Liver (tissue), 9 donors: ENCODE measurements around the gene EXOC6B. TPM values are rescaled to one million over a fixed set of nuclear protein-coding genes. Genes with fewer than 3 reads are reported as not detected.

Experiments used
- DNase-seq: peaks from one replicate; pipeline ENCODE4 v3.0.0-alpha.2; 2017; ENCODE audit warnings: low spot score
- H3K27ac ChIP-seq, 2 donors: one replicate each; pipeline ENCODE4 v1.7.0; 2013; ENCODE audit warnings: inconsistent platforms in 2 of 2, low read length in 2 of 2, control low read depth in 1 of 2, low read depth in 1 of 2, mild to moderate bottlenecking in 1 of 2
- H3K27me3 ChIP-seq, 4 donors: one replicate each; pipeline versions ENCODE4 v1.6.1 to v1.7.0; 2013; ENCODE audit warnings: low read length in 3 of 4, inconsistent platforms in 1 of 4, mild to moderate bottlenecking in 1 of 4, moderate library complexity in 1 of 4; ENCODE audit not compliant: control insufficient read depth in 4 of 4, insufficient read depth in 4 of 4
- H3K36me3 ChIP-seq, 4 donors: one replicate each; pipeline versions ENCODE4 v1.6.1 to v1.7.0; 2013; ENCODE audit warnings: low read length in 3 of 4, mild to moderate bottlenecking in 3 of 4, low read depth in 1 of 4, moderate library complexity in 1 of 4; ENCODE audit not compliant: control insufficient read depth in 4 of 4, insufficient read depth in 3 of 4
- H3K4me1 ChIP-seq, 4 donors: one replicate each; pipeline versions ENCODE4 v1.6.1 to v1.7.0; 2013; ENCODE audit warnings: low read length in 3 of 4, mild to moderate bottlenecking in 3 of 4, moderate library complexity in 1 of 4; ENCODE audit not compliant: control insufficient read depth in 4 of 4, insufficient read depth in 4 of 4
- H3K4me3 ChIP-seq, 3 donors: one replicate each; pipeline versions ENCODE4 v1.6.1 to v1.7.0; 2013; ENCODE audit warnings: low read length in 3 of 3, control low read depth in 1 of 3, low read depth in 1 of 3, mild to moderate bottlenecking in 1 of 3
- H3K9ac ChIP-seq, 2 donors: one replicate each; pipeline ENCODE4 v1.7.0; 2013; ENCODE audit warnings: low read length in 2 of 2, mild to moderate bottlenecking in 2 of 2, moderate library complexity in 2 of 2, control low read depth in 1 of 2, low read depth in 1 of 2
- H3K9me3 ChIP-seq, 4 donors: one replicate each; pipeline versions ENCODE4 v1.6.1 to v1.7.0; 2013; ENCODE audit warnings: low read length in 3 of 4; ENCODE audit not compliant: control insufficient read depth in 4 of 4
- CTCF ChIP-seq: fragments of 150-350 bp; IDR thresholded peaks from 2 replicates; pipeline ENCODE4 v1.5.1; 2017; ENCODE audit warnings: improper control_type of control experiment, low read depth, low read length; ENCODE audit not compliant: missing input control
- EGR1 ChIP-seq, 2 donors: IDR thresholded peaks; 2 replicates each; pipeline ENCODE4 v1.6.1; 2016 to 2018; ENCODE audit warnings: antibody characterized with exemption in 2 of 2, low read depth in 2 of 2
- FOXA1 ChIP-seq: IDR thresholded peaks from 2 replicates; pipeline ENCODE4 v1.6.1; 2016; ENCODE audit warnings: antibody characterized with exemption
- FOXA2 ChIP-seq: IDR thresholded peaks from 2 replicates; pipeline ENCODE4 v1.6.1; 2016; ENCODE audit warnings: antibody characterized with exemption
- GABPA ChIP-seq, 2 donors: IDR thresholded peaks in 1 of 2; conservative IDR thresholded peaks in 1 of 2; 2 replicates each; pipeline ENCODE4 v1.6.1; 2016; ENCODE audit warnings: antibody characterized with exemption in 2 of 2, mild to moderate bottlenecking in 1 of 2, moderate library complexity in 1 of 2
- HNF4A ChIP-seq, 2 donors: conservative IDR thresholded peaks; 2 replicates each; pipeline ENCODE4 v1.6.1; 2016; ENCODE audit warnings: antibody characterized with exemption in 2 of 2, mild to moderate bottlenecking in 2 of 2
- JUND ChIP-seq, 2 donors: IDR thresholded peaks; 2 replicates each; pipeline ENCODE4 v1.6.1; 2016; ENCODE audit warnings: antibody characterized with exemption in 2 of 2
- NR2F2 ChIP-seq: IDR thresholded peaks from 2 replicates; pipeline ENCODE4 v1.6.1; 2016; ENCODE audit warnings: antibody characterized with exemption
- RAD21 ChIP-seq, 2 donors: IDR thresholded peaks; 2 replicates each; pipeline ENCODE4 v1.6.1; 2016; ENCODE audit warnings: antibody characterized with exemption in 2 of 2, mild to moderate bottlenecking in 2 of 2
- REST ChIP-seq: IDR thresholded peaks from 2 replicates; pipeline ENCODE4 v1.6.1; 2016; ENCODE audit warnings: antibody characterized with exemption, mild to moderate bottlenecking
- RXRA ChIP-seq, 2 donors: IDR thresholded peaks; 2 replicates each; pipeline ENCODE4 v1.6.1; 2017 to 2018; ENCODE audit warnings: antibody characterized with exemption in 2 of 2, mild to moderate bottlenecking in 1 of 2
- SP1 ChIP-seq: IDR thresholded peaks from 2 replicates; pipeline ENCODE4 v1.6.1; 2018; ENCODE audit warnings: antibody characterized with exemption, mild to moderate bottlenecking
- TAF1 ChIP-seq: conservative IDR thresholded peaks from 2 replicates; pipeline ENCODE4 v1.6.1; 2016; ENCODE audit warnings: antibody characterized with exemption, mild to moderate bottlenecking
- YY1 ChIP-seq: IDR thresholded peaks from 2 replicates; pipeline ENCODE4 v1.6.1; 2016; ENCODE audit warnings: antibody characterized with exemption, mild to moderate bottlenecking
- WGBS: extraction: QIAGEN DNeasy Blood & Tissue Kit; methylation state at CpG from one replicate; pipeline ENCODE4 v1.1.7; 2013; 5-methylcytosine and 5-hydroxymethylcytosine counted together
- polyA plus RNA-seq, 2 donors: library from polyadenylated mRNA; stranded (reverse) in 1 of 2; unstranded in 1 of 2; fragments of 200-250 nt in 1 of 2; fragments of >200 nt in 1 of 2; fragmentation: Nextera tagmentation in 1 of 2; extraction: Ambion mirVana in 1 of 2; gene quantifications; one replicate each; pipeline versions ENCODE4 v1.2.1 to v1.2.3, GENCODE V29; 2013 to 2015
- total RNA-seq, 2 donors: library from RNA; depleted of rRNA; stranded (reverse); fragments of >200 nt; gene quantifications; one replicate each; pipeline ENCODE4 v1.2.3, GENCODE V29; 2014
- TF ChIP-seq, protein P1 (sequence below): IDR thresholded peaks from 2 replicates; pipeline ENCODE4 v1.6.1; 2016; ENCODE audit warnings: antibody characterized with exemption
- TF ChIP-seq, protein P2 (sequence below): IDR thresholded peaks from 2 replicates; pipeline ENCODE4 v1.6.1; 2016; ENCODE audit warnings: antibody characterized with exemption
- TF ChIP-seq, protein P3 (sequence below): IDR thresholded peaks from 2 replicates; pipeline ENCODE4 v1.6.1; 2016; ENCODE audit warnings: antibody characterized with exemption
- donor health status: healthy.
- donor health status: healthy.
- donor health status: healthy.
- donor health status: healthy.
- donor health status: healthy.

Gene EXOC6B
- total and polyA plus RNA-seq, 4 donors: 1.7 to 9.5 (median 5.5) TPM

- no peak for TF ChIP-seq GABPA (IDR thresholded peaks at IDR 0.05 in 1 of 2, conservative IDR thresholded peaks at IDR 0.05 in 1 of 2)
Measured at GRCh38 chr2:72212486-72212855, 613.4 kb downstream of the EXOC6B start (continued).

GRCh38 chr2:72211777-72212485 lies 613.9 kb downstream of the EXOC6B start:
- TF ChIP-seq HNF4A (conservative IDR thresholded peaks at IDR 0.05) (no peak), REST (no peak), RXRA (IDR thresholded peaks at IDR 0.05) (no peak), SP1 (no peak), YY1 (no peak), RAD21 (IDR thresholded peaks at IDR 0.05) (no peak), TAF1 (no peak), CTCF (no peak), FOXA2 (no peak), EGR1 (IDR thresholded peaks at IDR 0.05; ENCODE audit: low read depth in 2 of 2) (no peak), NR2F2 (no peak), JUND (IDR thresholded peaks at IDR 0.05) (no peak), FOXA1 (no peak), GABPA (IDR thresholded peaks at IDR 0.05 in 1 of 2, conservative IDR thresholded peaks at IDR 0.05 in 1 of 2) (no peak)
- TF ChIP-seq, protein P1, sequence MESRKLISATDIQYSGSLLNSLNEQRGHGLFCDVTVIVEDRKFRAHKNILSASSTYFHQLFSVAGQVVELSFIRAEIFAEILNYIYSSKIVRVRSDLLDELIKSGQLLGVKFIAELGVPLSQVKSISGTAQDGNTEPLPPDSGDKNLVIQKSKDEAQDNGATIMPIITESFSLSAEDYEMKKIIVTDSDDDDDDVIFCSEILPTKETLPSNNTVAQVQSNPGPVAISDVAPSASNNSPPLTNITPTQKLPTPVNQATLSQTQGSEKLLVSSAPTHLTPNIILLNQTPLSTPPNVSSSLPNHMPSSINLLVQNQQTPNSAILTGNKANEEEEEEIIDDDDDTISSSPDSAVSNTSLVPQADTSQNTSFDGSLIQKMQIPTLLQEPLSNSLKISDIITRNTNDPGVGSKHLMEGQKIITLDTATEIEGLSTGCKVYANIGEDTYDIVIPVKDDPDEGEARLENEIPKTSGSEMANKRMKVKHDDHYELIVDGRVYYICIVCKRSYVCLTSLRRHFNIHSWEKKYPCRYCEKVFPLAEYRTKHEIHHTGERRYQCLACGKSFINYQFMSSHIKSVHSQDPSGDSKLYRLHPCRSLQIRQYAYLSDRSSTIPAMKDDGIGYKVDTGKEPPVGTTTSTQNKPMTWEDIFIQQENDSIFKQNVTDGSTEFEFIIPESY: no peak
- TF ChIP-seq, protein P2, sequence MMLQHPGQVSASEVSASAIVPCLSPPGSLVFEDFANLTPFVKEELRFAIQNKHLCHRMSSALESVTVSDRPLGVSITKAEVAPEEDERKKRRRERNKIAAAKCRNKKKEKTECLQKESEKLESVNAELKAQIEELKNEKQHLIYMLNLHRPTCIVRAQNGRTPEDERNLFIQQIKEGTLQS: no peak
- TF ChIP-seq, protein P3, sequence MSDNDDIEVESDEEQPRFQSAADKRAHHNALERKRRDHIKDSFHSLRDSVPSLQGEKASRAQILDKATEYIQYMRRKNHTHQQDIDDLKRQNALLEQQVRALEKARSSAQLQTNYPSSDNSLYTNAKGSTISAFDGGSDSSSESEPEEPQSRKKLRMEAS: no peak
- Histone ChIP-seq H3K27me3 (no peaks in the 10 kb centered on the region), H3K4me3 (no peak overlapping the region), H3K9ac (no peak overlapping the region), H3K27ac (no peak overlapping the region), H3K9me3 (no peaks in the 10 kb centered on the region), H3K36me3 (no peaks in the 10 kb centered on the region), H3K4me1 (no peaks in the 10 kb centered on the region)
- DNase-seq: no peak
- 93% methylated on average over 2 of the region's 2 CpGs for WGBS
